Smooth muscle cell (in vitro differentiated cells): ENCODE measurements around the gene ZNF672. TPM values are rescaled to one million over a fixed set of nuclear protein-coding genes. Genes with fewer than 3 reads are reported as not detected.

Experiments
- DNase-seq: peaks from one replicate; lab custom pipeline; 2025; ENCODE audit not compliant: unreplicated experiment; lab: John Stamatoyannopoulos, UW
- H2AFZ ChIP-seq: fragments of 200-600 bp; sonication (generic); 2 replicates; pipeline ENCODE4 v1.6.0; 2016; ENCODE audit warnings: antibody characterized with exemption, low read depth, mild to moderate bottlenecking
- H3F3A ChIP-seq: fragments of 200-600 bp; sonication (generic); 2 replicates; pipeline ENCODE4 v1.6.0; 2017; ENCODE audit warnings: antibody characterized with exemption, low read depth
- H3K27ac ChIP-seq: fragments of 200-600 bp; sonication (generic); 2 replicates; pipeline ENCODE4 v1.5.1; 2016; ENCODE audit warnings: low read depth, mild to moderate bottlenecking
- H3K27me3 ChIP-seq: fragments of 200-600 bp; sonication (generic); 2 replicates; pipeline ENCODE4 v1.6.1; 2016; ENCODE audit warnings: low read depth, mild to moderate bottlenecking
- H3K36me3 ChIP-seq: fragments of 200-600 bp; sonication (generic); 2 replicates; pipeline ENCODE4 v1.5.1; 2016; ENCODE audit warnings: low read depth
- H3K4me1 ChIP-seq: fragments of 200-600 bp; sonication (generic); 2 replicates; pipeline ENCODE4 v1.5.1; 2016; ENCODE audit warnings: low read depth
- H3K4me2 ChIP-seq: fragments of 200-600 bp; sonication (generic); 2 replicates; pipeline ENCODE4 v1.6.0; 2016; ENCODE audit warnings: mild to moderate bottlenecking
- H3K4me3 ChIP-seq: fragments of 200-600 bp; sonication (generic); 2 replicates; pipeline ENCODE4 v1.5.1; 2016; ENCODE audit warnings: mild to moderate bottlenecking
- H3K79me2 ChIP-seq: fragments of 200-600 bp; sonication (generic); 2 replicates; pipeline ENCODE4 v1.6.0; 2016; ENCODE audit warnings: low read depth, mild to moderate bottlenecking
- H3K9ac ChIP-seq: fragments of 200-600 bp; sonication (generic); 2 replicates; pipeline ENCODE4 v1.6.0; 2016; ENCODE audit warnings: low read depth
- H3K9me3 ChIP-seq: fragments of 200-600 bp; sonication (generic); replicated peaks from 2 replicates; pipeline ENCODE4 v1.5.1; 2016; ENCODE audit warnings: low read depth
- H4K20me1 ChIP-seq: fragments of 200-600 bp; sonication (generic); 2 replicates; pipeline ENCODE4 v1.6.0; 2016; ENCODE audit warnings: low read depth
- WGBS: methylation state at CpG from one replicate; pipeline ENCODE4 v1.1.7; 2016; ENCODE audit warnings: low lambda C conversion rate; 5-methylcytosine and 5-hydroxymethylcytosine counted together
- polyA plus RNA-seq: library from polyadenylated mRNA; unstranded; fragments of >200 nt; fragmentation: Nextera tagmentation; extraction: Ambion mirVana; gene quantifications from 2 replicates; pipeline ENCODE4 v1.2.1, GENCODE V29; 2016
- total RNA-seq: library from RNA; depleted of rRNA; stranded (reverse); fragments of >200 nt; gene quantifications from 2 replicates; pipeline ENCODE4 v1.2.3, GENCODE V29; 2014
- TF ChIP-seq, protein P1 (sequence below): fragments of 200-600 bp; sonication (generic); IDR thresholded peaks from 2 replicates; pipeline ENCODE4 v1.5.1; 2017; ENCODE audit warnings: borderline replicate concordance, mild to moderate bottlenecking, antibody characterized with exemption; ENCODE audit not compliant: insufficient read depth, poor library complexity, severe bottlenecking

The ZNF672 gene
- total and polyA plus RNA-seq, 2 experiments from 2014 or later: 25.8 to 28.7 TPM

DNA sequence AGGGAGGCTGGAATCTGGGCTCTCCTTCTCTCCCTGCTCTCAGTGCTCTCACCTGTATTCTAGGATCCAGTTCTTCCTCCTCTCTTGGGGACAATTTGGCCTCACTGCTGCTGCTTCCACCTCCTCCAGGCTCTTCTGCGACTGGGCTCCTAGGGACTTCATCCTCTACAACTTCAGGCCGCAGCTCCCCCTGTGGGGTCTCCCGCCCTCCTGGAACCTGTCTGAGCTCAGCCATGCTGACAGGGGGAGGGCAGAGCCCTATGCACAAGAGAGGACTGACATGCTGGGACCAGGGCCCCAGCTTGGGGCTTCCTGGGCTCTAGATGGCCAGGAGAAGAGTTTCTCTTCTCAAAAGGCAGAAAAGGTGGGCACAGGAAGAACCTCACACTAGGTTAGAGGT lies 13.3 kb upstream of the ZNF672 start:
- H3K9ac ChIP-seq: peak overlapping the region; percentile 97
- H3K4me1 ChIP-seq: peaks cover 19% of the 10 kb centered on the region
- peaks cover 54% of the 10 kb centered on the region for H3K79me2 ChIP-seq

DNA sequence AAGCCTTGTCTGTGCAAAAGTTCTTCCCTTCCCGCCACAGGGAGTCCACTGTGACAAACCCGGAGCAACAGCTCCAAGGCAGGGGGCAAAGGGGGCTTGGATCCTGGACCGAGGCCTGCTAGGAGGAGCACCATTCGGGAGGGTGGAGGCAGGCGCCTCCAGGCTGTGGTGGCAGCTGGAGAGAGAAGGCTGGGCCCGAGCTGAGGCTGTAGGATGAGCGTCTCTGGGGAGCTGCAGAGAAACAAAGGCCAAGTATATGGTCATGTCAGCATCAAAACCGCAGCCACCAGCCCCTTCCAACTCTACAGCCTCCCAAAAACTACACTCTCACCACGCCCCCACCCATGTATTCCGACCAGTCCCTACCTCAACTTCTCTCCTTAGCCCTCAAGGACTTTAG lies 12.9 kb upstream of the ZNF672 start:
- Histone ChIP-seq H3K27ac (peak overlapping the region; percentile 95), H2AFZ (peak overlapping the region; percentile 96), H3K4me2 (peak overlapping the region; percentile 86), H3K4me1 (peaks cover 19% of the 10 kb centered on the region), H3K79me2 (peaks cover 49% of the 10 kb centered on the region), H3K9ac (peak overlapping the region; percentile 97), H4K20me1 (peaks cover 37% of the 10 kb centered on the region), H3K4me3 (peak overlapping the region; percentile 78), H3K27me3 (no peaks in the 10 kb centered on the region), H3F3A (peaks cover 4% of the 10 kb centered on the region), H3K9me3 (no peaks in the 10 kb centered on the region), H3K36me3 (no peaks in the 10 kb centered on the region)
- TF ChIP-seq, protein P1, sequence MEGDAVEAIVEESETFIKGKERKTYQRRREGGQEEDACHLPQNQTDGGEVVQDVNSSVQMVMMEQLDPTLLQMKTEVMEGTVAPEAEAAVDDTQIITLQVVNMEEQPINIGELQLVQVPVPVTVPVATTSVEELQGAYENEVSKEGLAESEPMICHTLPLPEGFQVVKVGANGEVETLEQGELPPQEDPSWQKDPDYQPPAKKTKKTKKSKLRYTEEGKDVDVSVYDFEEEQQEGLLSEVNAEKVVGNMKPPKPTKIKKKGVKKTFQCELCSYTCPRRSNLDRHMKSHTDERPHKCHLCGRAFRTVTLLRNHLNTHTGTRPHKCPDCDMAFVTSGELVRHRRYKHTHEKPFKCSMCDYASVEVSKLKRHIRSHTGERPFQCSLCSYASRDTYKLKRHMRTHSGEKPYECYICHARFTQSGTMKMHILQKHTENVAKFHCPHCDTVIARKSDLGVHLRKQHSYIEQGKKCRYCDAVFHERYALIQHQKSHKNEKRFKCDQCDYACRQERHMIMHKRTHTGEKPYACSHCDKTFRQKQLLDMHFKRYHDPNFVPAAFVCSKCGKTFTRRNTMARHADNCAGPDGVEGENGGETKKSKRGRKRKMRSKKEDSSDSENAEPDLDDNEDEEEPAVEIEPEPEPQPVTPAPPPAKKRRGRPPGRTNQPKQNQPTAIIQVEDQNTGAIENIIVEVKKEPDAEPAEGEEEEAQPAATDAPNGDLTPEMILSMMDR: no peak
- no peak for DNase-seq
- 60% methylated on average over 9 of the region's 10 CpGs for whole genome bisulfite sequencing

More for the DNA sequence above, 13.3 kb upstream of the ZNF672 start:
- H3K4me3 ChIP-seq: peak overlapping the region; percentile 78
- no peak for DNase-seq
- peaks cover 41% of the 10 kb centered on the region for H4K20me1 ChIP-seq
- H3K36me3 ChIP-seq: no peaks in the 10 kb centered on the region
- TF ChIP-seq, protein P1: no peak
- no peaks in the 10 kb centered on the region for H3K27me3 ChIP-seq
- H3K4me2 ChIP-seq: peak overlapping the region; percentile 86
- WGBS: 93% methylated on average over 3 of the region's 3 CpGs
- no peak overlapping the region for H2AFZ ChIP-seq
- H3F3A ChIP-seq: peaks cover 4% of the 10 kb centered on the region
- peak overlapping the region; percentile 95 for H3K27ac ChIP-seq
- H3K9me3 ChIP-seq: no peaks in the 10 kb centered on the region

DNA sequence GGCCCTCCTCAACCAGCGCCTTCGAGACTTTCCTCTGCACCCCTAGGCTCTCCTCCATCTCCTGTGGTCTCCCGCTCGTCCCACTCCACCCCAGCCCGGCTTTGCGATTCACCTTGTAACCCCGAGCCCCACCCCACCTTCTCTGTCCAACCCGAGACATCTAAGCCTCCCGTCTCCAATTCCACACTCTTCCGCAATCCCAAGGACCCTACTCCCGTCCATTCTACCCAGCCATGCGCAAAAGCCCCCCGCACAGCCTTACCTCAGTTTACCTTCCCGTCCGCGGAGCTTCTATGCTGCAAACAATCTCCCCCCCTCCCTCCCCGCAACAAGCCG lies 12.5 kb upstream of the ZNF672 start:
- H4K20me1 ChIP-seq: peaks cover 33% of the 10 kb centered on the region
- H3K4me2 ChIP-seq: peak overlapping the region; percentile 86
- H3K4me1 ChIP-seq: peaks cover 19% of the 10 kb centered on the region
- TF ChIP-seq, protein P1: no peak
- no peaks in the 10 kb centered on the region for H3K36me3 ChIP-seq
- DNase-seq: no peak
- peak overlapping the region; percentile 95 for H3K27ac ChIP-seq
- peak overlapping the region; percentile 78 for H3K4me3 ChIP-seq
- H2AFZ ChIP-seq: peak overlapping the region; percentile 96
- no peaks in the 10 kb centered on the region for H3K9me3 ChIP-seq
- no peaks in the 10 kb centered on the region for H3K27me3 ChIP-seq
- H3F3A ChIP-seq: peaks cover 4% of the 10 kb centered on the region
- H3K9ac ChIP-seq: peak overlapping the region; percentile 97
- peaks cover 45% of the 10 kb centered on the region for H3K79me2 ChIP-seq
- 1% methylated on average over 16 of the region's 18 CpGs for WGBS
